ENCODE data around the gene DIPK2B. TPM values are rescaled to one million over a fixed set of nuclear protein-coding genes. Genes with fewer than 3 reads are reported as not detected.

Gene DIPK2B
- polyA plus RNA-seq, 4 donors, result 8.3 to 10.1 (median 9.7) TPM

GRCh38 chrX:45164995-45165394 lies 35.7 kb downstream of the DIPK2B start:
- no peak for DNase-seq (ENCODE audit: low read depth in 4 of 4, low spot score in 2 of 4)

- DNase-seq (ENCODE audit: low read depth in 4 of 4, low spot score in 2 of 4), result no peak
Observed at GRCh38 chrX:45164021-45164621, 36.6 kb downstream of the DIPK2B start.

- no peak for DNase-seq (ENCODE audit: low read depth in 4 of 4, low spot score in 2 of 4)
Observed at GRCh38 chrX:45157647-45158046, 43.0 kb downstream of the DIPK2B start.

- no peak for DNase-seq (ENCODE audit: low read depth in 4 of 4, low spot score in 2 of 4)
Observed at GRCh38 chrX:45154462-45154861, 46.2 kb downstream of the DIPK2B start.

GRCh38 chrX:45154033-45154360 lies 46.7 kb downstream of the DIPK2B start:
- no peak for DNase-seq (ENCODE audit: low read depth in 4 of 4, low spot score in 2 of 4)

All from left renal cortex interstitium (tissue), 4 donors.